NK-92 treated with Interleukin-12 subunit alpha and Interleukin-12 subunit beta, amount 100 ng/mL, for 24 hours (cell line): Measurements from ENCODE around the gene C22orf39.

ENCODE experiments used
- DNase-seq: peaks from one replicate; lab custom pipeline; 2025; lab: John Stamatoyannopoulos, UW

The C22orf39 gene

DNA sequence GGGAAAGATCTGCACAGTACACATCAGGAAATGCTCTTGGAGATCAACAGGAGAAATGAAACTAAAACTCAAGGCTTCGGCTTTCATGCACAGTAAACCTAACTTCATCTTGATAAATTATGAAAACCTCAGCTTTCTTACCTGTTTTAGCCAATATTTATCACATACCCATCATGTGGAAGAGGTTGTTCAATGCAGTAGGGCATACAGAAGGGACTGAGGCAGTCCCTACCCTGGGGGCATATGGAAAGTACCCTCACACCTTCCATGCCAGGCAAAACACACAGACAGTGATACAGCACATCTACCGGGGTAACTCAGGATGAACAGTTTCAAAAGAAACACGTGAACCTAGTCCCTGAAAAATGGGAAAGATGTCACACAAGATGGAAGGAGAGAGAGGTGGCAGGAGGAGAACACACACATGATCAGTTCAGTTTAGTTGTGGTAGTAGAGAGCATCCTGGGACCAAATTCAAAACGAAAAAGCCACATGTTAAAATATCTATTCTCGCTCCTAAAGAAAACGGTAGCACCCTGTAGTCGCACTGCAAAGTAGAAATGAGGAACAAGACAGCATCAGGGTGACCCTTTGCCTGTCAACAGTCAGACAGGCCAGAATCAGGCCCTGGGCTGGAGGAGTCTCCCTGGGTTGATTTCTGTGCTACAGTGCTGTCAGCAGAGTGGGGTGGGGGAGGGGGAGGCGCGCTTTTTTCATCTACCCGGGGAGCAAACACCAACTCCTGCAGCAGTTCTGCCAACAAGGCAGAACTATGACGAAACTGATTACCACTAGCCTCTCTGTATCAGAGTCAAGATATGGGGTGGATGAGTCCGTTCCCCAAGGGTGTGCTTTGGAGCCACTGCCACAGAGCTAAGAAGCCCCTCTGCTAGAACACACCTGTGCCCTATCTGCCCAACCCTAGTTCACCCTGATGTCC, 17.3 kb downstream of the C22orf39 start:
- DNase-seq: peak; percentile 16

DNA sequence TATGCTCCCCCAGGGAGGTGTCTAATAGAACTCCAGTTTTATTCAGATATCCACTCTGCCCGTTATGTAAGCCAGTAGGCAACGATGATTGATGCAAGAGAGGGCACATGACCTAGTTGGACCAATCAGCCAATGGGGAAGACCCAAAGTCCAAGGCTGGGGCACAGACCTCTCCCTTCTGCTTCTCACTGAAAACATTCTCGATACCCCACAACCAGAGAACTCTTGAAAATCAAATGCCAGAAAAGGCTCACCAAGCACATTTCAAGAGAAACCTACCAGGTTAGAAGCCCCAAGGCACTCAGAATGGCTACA, 23.4 kb downstream of the C22orf39 start:
- DNase-seq: no peak

DNA sequence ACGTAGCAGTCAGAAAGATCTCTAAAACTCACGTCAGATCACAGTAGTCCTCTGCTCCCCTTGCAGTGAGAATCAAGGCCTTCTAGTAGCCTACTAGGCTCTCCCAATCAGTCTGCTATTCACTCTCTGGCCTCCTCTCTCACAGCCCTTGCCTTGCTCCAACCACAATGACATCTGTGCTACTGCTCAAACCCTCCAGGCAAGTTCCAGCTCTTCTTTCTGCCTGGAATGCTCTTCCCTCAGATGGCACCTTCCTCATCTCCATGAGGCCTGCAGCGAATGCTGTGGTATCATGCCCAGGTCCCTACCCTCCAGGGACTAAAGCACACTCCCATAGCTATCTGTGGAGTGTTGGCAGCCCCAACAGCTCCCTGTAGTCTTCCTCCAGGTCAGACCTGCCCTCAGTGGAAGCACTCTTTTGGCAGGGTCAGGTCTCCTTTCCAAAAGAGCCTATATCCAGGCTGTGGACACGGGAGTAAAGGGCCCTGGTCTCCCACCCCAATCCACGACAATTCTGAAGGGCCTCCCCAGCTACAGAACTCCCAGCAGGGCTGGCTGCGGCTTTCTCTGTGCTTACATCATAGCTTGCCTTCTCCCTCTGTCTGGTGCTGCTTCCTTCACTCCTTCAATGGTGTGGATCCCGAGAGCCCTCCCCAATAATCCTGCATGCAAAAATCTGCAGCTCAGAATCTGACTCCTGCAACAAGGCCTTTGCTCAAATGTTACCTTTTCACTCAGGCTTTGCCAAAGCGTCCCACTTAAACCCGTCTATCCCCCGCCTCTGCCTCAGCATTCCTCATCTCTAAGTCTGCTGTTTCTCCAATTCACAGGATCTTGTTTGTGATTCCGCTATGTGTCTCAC, 24.8 kb downstream of the C22orf39 start:
- no peak for DNase-seq

DNA sequence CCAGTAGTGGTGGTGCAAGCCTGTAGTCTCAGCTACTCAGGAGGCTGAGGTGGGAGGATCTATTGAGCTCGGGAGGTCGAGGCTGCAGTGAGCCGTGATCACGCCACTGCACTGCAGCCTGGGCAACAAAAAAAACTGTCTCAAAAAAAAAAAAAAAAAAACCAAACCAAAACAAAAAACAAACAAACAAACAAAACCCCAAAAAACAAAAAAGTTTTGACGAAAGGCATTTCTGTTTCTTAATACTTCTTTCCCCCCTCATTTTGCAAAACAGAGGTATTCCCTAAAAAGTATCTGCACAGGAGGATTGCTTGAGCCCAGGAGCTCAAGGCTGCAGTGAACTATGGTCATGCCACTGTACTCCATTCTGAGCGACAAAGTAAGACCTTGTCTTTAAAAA, 27.2 kb downstream of the C22orf39 start:
- no peak for DNase-seq

DNA sequence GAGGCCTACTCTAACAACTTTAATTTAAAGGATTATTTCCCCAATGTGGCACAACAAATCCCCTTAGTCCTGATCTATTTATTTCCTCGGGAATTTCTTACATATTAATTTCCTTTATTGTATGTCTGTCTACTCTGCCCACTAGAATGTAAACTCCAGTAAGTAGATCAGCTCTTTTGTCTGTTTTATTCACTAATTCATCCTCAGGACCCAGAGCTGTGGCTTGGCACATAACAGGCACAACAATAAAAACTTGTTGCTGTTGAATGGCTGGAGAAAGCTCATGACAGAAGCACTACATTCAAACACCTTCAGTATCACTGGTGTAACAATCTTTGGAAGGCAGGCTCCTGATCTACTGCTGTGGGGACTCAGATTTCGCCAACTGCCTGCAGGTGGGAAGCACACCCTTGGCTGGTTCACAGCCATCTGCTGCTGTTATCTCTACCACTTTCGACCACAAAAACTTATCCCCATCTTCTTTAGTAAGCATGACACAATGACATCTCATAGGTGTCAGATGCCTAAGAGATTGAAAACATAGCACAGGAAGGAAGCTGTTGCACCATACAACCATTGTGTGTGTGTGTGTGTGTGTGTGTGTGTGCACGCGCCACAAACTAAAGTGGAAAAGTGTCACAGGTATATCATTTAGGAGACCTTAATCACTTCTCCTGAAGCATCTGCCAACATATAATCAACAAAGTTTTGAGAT, 27.9 kb downstream of the C22orf39 start:
- peak; percentile 19 for DNase-seq

DNA sequence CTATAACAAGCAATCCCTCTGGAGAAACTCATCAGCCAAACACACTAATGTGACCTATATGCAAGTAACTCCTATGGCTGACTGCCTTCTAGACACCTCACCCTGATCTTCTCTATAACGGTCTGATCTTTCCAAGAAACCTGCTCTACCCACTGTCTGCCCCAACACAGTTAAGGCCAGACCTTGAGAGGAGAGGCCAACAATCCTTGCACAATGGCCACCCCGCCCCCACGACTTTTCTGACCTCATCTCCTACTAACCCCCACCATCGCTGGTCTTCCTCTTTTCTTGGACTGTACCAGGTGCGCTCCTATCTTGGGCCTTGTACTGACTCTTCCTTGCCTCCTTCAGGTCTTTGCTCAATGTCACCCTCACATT, 28.4 kb downstream of the C22orf39 start:
- peak; percentile 21 for DNase-seq

DNA sequence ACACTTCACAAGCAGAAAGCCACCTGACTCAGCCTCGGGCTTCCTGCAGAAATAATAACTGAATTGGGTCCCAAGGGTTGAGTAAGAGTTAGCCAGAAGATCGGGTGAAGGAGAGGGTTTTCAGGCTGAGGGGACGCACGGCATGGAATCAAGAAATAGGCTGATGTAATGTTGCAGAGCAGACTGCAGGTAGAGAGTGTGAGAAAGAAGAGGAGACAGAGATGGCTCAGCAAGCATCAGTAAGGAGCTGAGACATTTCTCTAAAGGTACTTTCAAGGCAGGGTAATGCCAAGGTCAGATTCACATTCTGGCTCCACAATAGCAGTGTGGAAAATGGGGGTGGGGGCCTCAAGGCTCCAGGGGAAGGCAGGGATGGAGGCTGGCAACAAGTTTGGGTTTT, 34.6 kb downstream of the C22orf39 start:
- no peak for DNase-seq

DNA sequence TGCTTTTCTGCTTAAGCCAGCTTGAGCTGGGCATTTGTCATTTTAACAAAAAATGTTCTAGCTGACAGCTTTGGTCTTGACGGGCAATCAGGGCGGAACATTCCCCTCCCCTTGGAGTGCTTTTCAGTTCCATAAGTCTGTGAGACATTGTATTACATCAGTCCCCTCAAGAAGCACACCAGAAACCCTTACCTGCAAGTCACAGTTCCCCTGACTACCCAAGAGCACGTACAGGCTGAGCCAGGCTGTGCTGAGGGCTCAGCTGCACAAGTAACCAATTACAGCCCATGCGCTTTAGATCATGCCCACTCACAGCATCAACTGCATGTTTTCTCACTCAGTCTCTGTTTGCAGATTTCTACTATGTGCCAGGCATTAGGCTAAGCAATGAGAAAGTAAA, 35.0 kb downstream of the C22orf39 start:
- DNase-seq: no peak

DNA sequence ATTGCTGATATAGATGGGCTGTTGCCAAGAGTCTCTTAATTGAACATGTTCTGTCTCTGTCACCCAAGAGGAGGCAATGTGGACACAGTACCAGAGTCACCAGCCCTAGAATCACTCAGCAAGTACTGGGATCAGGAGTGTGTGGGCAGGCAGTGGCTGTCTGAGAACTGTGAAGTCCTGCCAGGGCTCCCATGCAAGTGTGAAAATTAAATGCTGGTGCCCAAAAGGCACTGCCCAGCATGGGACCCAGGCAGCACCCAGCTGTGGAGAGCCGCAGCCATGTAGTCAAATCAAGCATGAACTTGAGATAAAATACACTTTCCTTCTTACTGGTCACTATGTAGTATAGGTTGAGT, 35.8 kb downstream of the C22orf39 start:
- no peak for DNase-seq

DNA sequence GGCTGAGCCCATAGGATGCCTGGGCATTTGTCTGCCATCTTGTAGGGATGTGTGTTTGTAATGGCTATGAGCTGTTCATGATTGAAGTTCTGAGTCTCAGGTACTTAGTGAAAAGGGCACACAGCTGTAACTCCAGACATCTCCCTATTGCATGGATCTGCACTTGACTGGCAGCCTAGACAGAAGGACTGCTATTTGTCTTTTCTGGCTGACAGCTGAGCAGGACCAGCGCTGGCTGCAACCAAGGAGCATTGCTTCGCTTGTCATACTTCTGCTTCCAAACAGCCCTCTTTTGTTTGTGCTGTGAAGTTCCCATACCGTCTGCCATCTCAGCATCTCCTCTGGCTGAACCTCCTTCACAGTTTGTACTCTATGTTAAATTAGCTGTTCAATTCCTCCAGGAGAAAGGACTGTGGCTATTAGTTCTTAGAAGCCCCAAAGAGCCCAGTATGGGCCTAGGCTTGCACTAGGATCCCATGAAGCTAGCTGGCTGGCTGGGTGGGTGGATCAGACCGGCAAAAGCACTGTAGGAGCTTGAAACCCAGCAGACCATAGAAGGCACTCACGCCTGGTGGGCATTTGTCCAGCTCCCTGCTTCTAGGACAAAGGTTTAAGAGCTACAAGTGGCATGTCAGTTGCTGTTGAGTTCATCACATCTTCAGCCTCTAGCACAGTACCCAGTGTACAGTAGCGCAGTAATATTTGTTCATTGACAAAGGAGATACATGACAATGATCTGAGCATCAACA, 36.4 kb downstream of the C22orf39 start:
- DNase-seq: no peak

DNA sequence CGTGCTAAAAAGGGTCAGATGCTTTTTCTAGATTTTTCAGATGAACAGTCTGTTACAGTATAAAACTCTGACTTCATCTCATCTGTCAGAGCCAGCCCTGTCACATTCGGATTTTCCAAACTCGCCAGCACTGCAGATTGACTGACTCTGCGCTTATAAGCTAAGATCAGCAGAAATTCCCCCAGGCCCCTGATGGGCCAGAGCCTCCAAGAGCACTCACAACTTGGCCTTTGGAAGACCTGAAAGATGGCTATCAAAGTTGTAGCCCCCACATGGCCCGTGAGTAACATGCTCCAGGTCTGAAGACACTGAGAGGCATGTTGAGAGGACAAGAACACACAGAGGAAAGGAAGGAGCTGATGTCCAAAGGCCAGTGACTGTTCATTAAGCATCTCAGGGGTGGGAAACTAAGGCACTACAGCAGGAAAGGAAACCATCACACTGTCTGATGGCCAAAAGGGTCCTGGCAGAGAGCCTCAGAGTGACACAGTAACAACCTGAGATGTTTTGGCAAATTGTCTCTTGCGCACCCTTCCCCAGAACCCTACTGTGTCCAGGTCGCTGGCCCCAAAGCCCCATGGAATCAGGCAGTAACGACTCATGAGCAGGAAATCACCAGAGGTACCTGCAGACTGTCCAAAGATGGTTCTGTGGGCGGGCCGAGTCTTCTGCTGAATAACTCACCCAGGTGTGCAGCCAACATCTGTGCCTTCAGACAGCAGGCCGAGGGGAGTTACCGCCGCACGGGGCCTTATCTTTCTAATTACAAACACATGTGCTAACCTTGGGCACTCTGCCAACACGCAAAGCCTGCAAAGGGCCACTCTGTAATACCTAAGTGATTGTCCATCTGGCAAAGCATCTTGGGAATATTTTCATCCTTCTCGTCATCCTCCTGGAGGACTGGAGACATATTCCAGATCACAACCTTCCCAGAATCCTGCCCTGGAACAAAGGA, 39.6 kb downstream of the C22orf39 start:
- no peak for DNase-seq

DNA sequence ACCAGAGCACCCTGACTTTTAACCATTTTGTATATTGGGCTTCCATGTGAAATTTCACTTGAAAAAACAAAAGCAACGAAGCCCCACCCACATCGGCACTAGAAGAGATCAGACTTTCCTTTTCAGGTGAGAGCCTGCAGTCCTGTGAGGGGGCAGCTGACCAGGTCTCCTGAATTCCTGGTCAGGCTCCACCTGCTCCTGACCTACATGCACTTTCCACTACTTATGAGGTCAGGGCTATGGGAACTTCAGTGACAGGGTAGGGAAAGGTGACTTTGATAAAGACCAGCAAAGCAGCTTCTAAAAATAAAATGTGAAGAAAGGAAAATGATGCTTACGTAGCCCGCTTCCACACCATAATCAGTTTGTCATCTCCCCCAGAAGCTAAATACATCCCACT, 40.7 kb downstream of the C22orf39 start:
- DNase-seq: no peak

DNA sequence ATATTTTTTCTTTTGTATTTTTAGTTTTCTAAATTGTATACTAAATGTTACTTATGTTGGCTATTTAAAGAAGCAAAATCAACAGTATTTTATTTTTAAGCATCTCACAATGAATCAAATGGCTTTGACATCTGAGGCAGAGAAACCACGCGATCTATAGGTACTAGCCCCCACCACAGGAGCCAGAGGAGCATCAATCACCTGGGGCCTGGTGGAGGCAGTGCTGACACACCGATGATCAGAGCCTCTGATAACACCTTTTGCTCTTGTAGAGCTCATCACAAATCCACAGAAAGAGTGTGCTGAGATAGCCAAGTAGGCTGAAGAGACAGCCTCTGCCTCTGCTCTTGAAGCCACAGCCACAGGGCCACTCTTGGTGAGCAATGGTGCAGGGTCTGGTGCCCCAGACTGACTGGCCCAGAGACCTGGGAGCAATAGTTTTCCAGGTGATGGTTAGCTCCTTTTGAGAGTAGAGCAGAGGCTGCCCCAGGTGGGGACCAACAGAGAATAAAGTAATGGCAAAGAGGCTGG, 41.2 kb downstream of the C22orf39 start:
- no peak for DNase-seq

DNA sequence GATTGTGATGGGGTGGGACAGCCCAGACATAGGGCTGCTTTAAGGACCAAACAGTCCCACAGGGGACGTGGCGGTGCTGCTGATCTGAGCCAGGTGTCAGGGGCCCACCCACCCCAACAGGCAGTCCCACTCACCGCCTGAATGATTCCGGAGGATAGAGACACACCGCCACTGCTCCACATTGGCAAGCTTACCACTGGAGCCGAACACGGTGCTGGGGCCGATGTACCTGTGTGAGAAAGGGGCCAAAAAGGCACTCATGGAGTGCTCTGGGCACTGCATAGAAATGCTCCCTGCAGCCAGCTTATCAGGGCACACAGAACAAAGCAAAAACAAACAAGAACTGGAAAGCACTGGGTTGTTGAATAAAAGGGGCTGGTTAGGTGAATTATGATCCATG, 41.9 kb downstream of the C22orf39 start:
- no peak for DNase-seq

DNA sequence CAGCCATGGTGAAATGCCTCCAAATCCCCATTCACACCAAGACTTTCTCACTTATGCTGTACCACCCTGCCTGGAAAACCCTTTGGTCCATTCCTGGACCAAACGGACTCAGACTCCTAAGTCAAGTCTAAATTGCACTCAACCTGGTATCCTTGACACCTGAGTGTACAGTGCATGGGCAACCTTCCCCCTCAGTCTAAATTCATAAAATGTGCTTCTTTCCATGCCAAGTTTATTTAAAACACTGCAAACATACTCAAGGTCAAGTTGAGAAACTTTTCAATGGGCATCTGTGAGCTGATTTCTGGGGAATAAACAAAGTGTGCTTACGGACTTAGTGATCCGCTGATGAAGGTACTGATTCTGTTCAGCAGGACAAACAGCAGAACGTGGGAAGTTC, 42.4 kb downstream of the C22orf39 start:
- DNase-seq: no peak

DNA sequence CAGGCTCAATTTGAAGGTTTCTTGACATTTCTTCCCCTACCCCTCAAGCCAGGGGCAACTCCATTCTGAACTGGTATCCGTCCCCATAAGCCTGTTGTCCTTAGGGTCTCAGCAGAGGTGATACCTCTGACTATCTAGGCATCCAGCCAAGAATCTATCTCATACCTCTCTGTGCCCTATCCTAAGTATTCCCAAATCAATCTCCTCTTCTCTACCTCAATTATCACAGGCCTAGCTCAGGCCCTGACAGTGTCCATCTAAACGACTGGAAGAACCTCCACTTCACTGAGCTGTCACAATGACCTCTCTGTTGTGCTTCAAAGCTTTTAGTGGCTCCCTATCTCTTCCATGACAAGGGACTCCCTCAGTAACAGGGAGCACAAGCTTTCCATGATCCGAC, 42.8 kb downstream of the C22orf39 start:
- no peak for DNase-seq

DNA sequence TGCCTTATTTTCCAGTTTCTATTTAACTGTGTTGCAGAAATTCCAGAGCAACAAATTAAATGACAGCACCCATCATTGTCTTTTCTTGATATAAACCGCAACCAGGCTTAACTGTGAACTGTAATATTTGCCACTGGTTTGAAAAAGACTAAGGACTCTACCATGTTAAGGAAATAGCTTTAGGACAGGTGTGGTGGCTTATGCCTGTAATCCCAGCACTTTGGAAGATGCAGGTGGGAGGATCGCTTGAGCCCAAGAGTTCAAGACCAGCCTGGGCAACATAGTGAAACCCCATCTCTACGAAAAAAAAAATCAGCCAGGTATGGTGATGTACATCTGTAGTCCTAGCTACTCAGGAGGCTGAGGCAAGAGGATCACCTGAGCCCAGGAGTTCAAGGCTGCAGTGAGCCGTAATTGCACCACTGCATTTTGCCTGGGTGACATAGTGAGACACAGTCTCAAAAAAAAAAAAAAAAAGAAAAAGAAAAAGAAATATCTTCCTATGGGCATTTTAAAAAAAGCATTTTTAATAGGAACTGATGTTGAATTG, 44.8 kb downstream of the C22orf39 start:
- DNase-seq: no peak

DNA sequence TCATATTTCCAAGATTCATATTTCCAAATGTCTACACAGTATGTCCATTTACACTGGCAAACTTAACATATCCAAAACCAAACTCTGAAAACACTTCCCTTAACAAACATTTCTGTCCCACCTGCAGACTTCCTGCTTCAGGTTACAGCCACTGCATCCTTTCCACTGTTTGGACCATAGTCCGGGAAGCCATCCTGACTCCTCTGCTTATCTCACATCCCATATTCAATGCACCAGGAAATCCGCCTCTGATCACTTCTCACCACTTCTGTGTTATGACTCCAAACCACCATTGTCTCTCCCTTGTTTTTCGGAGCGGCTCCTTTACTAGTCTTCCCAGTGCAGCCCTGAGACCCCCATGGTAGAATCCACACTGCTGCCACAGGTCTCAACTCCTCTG, 46.0 kb downstream of the C22orf39 start:
- DNase-seq: no peak

DNA sequence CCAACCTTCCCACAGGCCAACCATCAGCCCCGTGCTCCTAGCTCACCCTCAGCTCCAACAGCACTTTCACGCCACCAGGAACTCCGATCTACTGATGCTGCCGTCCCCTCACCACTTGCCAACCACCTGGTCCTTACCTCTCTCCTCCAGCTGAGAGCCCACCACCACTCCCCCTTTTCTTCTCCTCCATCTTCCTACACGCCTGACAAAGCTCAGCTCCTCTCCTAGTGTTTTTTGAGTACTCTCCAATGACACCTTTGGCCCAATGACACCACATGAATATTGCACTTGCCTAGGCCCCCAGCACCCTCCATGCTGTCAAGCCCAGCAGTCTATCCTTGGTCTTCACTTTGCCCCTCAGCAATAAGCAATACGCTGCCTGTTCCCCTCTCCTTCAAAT, 46.6 kb downstream of the C22orf39 start:
- no peak for DNase-seq

DNA sequence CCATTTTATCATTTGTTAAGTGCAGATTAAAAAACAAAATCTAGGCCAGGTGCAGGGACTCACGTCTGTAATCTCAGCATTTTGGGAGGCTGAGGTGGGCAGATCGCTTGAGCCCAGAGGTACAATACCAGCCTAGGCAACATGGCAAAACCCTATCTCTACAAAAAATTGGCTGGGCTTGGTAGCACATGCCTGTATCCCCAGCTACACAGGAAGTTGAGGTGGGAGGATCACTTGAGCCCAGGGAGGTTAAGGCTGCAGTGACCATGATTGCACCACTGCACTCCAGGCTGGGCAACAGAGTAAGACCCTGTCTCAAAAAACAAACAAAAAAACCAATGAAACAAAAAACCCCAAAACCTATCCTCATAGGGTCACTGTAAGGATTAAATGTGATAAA, 48.9 kb downstream of the C22orf39 start:
- DNase-seq: no peak
